ENCODE data around the gene TSBP1.

- TF ChIP-seq POLR2A (IDR thresholded peaks at IDR 0.05): no peak
- no peak for TF ChIP-seq CTCF (IDR thresholded peaks at IDR 0.05)
These were observed 72.9 kb downstream of the TSBP1 start for GRCh38 chr6:32298632-32299336.

All from heart left ventricle (tissue), 13 donors.